Measurements from ENCODE around the gene AMPD3. TPM values are rescaled to one million over a fixed set of nuclear protein-coding genes. Genes with fewer than 3 reads are reported as not detected.

Gene AMPD3
- polyA plus RNA-seq, 3 donors: 5.6 to 8.1 (median 6.4) TPM

DNA sequence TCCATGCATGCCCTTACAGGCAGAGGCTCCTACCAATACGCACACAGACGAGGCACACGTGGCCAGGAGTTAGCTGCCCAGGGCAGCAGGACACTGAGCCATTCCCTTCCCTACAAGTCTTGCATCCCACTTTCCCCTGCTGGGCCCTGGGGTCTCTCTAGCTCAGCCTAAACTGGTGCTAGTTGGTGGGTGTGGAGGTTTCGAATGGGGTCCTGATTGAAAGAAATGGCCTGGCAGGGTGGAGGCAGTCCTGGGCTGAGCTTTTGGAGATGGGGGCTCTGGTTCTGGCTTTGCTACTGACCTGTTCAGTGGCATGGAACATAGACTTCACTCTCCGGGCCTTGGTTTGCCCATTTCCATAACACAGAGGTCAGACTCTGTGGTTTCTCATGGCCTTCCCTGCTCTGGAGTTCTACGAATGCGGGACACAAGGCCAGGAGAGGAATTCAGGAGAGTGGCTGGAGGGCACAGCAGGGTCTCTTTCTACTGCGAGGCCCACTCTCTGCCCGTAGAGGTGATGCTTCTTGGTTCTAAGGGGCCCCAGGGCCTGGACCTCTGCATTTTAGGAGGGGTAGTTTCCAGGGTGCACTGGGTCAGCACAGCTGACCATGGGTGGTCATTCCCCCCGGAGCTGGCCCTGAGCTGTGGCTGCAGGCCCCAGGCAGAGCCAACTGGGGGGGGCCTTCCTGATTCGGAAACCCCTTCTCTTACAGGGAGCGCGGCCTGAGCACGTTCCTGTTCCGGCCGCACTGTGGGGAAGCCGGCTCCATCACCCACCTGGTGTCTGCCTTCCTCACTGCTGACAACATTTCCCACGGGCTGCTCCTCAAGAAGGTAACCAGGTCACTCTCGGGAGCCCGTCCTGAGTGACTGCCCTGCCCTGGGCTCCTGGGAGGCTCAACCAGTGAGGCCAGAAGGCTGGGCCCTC is 46.0 kb downstream of the AMPD3 start:
- no peak for DNase-seq

DNA sequence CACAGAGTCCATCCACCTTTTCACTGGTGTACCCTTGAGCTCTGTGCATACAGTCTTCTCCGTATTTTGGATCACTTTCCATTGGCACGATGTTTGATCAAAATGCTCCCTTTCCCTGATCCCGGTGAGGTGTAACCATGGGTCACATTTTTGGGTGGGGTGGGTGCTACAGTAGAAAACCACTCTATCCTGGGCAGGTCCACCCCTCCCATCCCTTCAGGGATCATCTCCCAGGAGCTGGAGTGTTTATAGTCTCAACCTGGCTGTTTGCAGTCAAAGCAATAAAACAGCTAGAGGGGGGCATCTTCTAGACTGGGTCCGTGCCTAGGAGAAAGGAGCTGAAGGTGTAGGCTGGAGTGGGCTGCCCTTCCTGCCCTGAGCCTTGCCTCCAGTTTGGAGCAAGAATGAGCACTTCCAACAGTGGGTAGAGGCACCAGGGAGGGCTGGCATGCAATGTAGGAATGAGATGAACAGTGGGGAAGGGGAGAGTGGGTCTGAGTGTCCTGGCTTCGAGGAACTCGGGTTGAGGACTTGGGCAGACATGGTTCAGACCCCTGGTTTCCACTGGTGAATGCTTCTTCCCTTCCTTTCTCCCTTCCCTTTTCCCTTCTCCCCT is 47.1 kb downstream of the AMPD3 start:
- no peak for DNase-seq

GRCh38 chr11:10502770-10503169 is 47.7 kb downstream of the AMPD3 start:
- DNase-seq: no peak

DNA sequence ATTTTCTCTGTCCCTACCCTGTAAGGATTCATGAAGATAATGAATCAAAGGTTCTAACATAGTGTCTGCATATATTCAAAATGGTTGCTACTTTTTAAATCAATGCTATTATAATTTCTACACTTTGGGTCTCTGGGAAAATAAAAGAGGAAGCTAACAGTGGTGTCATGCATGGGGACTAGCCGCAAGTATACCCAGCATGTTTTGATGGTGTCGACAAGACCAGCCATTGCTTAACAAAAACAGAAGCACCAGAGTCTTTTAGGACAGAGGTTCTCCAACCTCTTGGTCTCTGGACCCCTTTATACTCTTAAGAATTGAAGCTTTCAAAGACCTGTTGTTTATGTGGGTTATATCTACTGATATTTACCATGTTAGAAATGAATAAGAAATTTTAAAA is 48.2 kb downstream of the AMPD3 start:
- DNase-seq: no peak

- no peak for DNase-seq
These were observed 48.9 kb downstream of the AMPD3 start for GRCh38 chr11:10503777-10504480.

GRCh38 chr11:10504490-10504889 is 49.4 kb downstream of the AMPD3 start:
- DNase-seq: no peak

DNA sequence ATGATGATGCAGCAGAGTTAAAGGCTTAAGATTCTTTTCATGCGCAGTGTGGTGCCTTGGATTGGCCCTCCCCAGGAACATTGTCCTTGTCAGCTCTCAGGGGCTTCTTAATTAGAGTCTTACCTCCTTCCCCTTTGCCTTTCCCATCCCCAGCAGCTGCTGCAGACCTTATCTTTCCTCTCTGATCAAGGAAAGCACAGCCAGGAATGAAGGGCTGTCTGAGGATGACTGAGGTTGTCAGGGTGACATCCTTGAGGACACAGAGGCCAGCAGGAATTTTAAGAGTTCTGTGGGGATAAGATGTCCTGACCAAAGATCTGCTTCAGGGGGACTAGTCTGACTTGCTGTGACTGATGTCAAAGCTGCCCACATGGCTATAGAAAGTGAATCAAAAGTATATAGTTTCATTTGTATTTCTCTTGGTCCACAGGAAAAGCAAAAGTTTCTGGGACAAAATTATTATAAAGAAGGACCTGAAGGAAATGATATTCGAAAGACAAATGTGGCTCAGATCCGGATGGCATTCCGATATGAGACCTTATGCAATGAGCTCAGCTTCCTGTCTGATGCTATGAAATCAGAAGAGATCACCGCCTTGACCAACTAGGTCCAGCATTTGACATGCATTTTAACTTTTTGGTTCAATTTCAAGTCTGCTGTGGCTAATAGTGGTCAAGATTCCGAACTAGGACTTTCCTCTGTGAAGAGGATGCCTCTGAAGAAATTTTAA is 50.4 kb downstream of the AMPD3 start:
- no peak for DNase-seq

DNA sequence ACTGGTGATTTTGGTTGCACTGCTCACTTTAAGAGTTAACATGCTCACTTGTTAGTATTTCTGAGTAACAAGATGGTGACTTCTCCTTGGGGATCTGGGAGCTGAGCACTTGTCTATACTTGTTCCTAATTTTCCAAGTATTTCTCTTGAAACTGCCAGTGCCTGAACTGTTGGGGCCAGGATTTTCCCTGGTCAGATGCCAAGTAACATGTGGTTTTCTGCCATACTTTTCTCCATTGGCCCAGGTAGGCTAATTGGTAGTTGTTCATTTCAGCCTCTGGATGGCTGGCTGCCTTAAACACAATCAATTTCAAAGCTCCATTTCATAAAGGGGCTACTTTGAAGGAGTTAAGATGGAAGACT is 50.9 kb downstream of the AMPD3 start:
- no peak for DNase-seq

GRCh38 chr11:10511181-10511621 is 56.1 kb downstream of the AMPD3 start:
- DNase-seq: no peak

DNA sequence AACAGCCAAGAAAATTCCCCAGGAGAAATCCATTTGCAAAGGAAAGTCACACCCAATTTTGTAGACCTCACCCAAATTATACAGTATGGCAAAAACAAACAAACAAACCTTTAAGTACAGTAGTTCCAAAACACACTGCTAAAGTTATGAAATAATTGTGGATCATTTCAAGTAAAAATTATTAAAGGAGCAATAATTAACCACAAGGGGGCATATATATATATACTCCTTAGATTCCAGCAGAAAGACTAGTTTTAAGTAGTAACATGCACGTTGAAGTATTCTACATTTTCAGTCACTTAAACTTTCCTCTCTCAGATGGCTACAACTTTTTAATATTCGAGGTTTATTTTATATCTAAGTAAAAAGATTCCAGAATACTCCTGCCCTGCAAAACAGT is 59.1 kb downstream of the AMPD3 start:
- DNase-seq: no peak

- no peak for DNase-seq
These were observed 59.6 kb downstream of the AMPD3 start for GRCh38 chr11:10514709-10515108.

DNA sequence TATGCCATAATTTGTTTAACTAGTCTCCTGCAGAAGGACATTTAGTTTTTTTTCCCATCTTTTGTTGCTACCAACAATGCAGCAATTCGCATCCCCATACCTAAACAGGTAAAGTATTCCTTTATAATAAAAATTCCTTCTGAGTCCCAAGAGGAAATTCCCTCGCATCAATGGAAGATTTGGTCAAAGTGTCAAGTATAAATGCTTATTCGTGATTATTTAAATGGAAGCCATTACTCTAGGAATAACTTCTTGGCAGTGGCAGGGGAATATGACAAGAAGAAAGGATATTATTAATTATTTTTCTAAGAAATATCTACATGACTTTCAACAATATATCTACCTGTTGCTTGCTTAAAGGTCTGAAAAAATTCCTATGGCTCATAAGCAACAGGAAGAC is 60.4 kb downstream of the AMPD3 start:
- no peak for DNase-seq

DNA sequence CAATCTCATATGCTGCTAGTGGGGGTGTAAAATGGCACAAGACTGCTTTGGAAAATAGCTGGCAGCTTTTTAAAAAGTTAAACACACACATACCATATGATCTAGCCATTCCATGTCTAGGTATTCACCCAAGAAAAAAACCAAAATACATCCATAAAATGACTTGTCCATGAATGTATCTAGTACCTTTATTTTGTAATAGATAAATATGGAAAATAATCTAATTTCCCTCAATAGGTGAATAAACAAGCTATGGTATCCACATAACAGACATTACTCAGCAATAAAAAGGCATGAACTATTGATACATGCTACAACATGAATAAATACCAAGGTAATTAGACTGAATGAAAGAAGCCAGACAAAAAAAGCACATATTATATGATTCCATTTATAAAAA is 63.1 kb downstream of the AMPD3 start:
- no peak for DNase-seq

DNA sequence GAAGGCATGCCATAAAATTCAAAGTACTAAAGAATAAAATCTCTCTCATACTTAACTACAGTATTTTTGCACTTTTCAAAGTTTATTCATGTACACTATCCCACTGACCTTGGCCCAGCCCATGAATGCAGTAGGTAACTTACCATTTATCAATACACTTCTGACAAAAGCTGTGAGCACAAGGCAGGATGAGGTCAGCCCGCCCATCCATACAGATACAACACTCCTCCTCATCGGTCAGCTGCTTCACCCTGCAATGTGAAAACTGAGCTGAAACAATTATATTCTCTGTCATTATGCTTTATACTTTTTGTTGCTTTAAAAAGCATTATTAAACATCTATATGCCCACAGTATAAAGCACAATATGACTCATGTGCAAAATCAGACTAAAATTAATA is 63.8 kb downstream of the AMPD3 start:
- DNase-seq: no peak

GRCh38 chr11:10519630-10520029 is 64.6 kb downstream of the AMPD3 start:
- DNase-seq: no peak

DNA sequence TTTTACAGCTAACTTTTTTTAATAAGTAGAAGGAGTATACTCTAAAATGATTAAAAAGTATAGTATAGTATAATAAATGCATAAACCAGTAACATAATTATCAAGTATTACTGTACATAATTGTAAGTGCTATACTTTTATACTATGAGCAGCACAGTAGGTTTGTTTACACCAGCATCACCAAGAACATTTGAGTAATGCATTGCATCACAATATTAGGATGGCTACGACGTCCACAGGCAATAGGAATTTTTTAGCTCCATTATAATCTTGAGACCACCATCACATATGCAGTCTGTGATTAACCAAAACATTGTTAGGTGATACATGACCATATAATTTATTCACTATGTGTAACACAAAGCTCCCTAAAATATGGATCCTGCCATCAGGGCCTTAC is 65.5 kb downstream of the AMPD3 start:
- DNase-seq: no peak

DNA sequence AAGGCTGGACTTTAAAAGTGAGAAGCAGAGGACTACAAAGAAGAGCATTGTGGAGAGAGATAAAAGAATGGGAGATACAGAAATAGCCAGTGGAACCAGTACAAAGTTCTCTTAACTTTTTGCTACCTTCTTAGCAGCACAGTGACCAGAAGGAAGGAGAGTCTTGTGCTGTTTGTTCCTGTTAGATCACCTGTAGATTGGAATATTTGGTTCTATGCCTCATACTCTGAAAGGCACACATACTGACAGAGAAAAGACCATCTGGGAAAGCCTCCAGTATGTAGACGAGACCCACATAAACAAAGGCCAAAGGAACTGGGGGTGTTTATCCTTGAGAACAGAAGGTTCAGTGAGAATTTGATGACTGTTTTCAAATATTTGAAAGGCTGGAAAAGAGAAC is 67.2 kb downstream of the AMPD3 start:
- no peak for DNase-seq

GRCh38 chr11:10522921-10523320 is 67.9 kb downstream of the AMPD3 start:
- no peak for DNase-seq

GRCh38 chr11:10524471-10524870 is 69.4 kb downstream of the AMPD3 start:
- peak; percentile 30 for DNase-seq

GRCh38 chr11:10526974-10527918 is 72.2 kb downstream of the AMPD3 start:
- no peak for DNase-seq

DNA sequence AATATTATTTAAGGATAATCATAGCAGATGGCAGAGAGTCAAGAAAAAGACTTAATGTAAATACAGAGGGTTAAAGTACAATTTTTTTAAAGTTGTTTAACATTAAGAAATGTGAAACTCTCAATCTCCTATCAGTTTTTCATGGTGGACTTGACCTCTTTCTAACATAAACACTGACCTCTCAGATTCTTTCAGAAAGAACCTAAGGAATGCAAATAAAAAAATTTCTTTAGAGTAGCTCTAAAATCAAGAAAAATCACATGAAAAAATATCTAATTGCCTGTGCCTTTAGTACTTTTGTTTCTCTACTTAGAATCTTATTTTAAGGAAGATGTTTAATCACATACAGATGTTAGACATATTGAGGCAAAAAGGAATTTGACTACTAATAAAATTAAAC is 73.1 kb downstream of the AMPD3 start:
- no peak for DNase-seq
